ENCODE results near the gene ISG15.
"Not testable (repeated sequence)": the region's sequence is repeated elsewhere in the genome, so short reads cannot be mapped to it uniquely, and the experiment has no call there.

The ISG15 gene

DNA sequence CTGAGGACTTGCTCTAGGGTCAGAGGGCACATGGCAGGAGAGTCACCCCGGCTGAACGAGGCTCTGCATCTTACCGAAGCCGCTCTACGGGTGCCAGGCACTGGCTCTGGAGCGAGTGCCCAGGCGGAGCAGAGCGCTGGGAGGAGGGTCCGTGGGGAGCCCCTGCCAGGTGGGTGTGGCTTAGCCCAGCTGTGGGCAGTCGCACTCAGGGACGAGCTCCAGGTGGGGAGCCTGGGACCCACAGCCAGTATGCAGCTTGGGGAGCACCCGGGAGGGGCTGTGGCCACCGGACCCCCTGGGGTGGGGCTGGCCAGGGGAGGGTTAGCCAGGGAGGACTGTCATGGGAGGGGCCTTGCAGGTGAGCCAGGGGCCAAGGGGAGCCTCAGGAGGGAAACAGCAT, 10.4 kb downstream of the ISG15 start:
- TF ChIP-seq CTCF (conservative IDR thresholded peaks at IDR 0.05; ENCODE audit: control insufficient read depth, insufficient read depth, low read depth, low read length), result no peak

GRCh38 chr1:1024149-1024770, 11.0 kb downstream of the ISG15 start:
- no peak for DNase-seq (ENCODE audit: low read depth)
- H3K4me3 ChIP-seq (ENCODE audit: control insufficient read depth, low read depth, low read length), result no peak overlapping the region
- TF ChIP-seq CTCF (conservative IDR thresholded peaks at IDR 0.05; ENCODE audit: control insufficient read depth, insufficient read depth, low read depth, low read length), result no peak

More for the DNA sequence above, 10.4 kb downstream of the ISG15 start:
- no peak for DNase-seq (ENCODE audit: low read depth)
- H3K4me3 ChIP-seq (ENCODE audit: control insufficient read depth, low read depth, low read length), result no peak overlapping the region

DNA sequence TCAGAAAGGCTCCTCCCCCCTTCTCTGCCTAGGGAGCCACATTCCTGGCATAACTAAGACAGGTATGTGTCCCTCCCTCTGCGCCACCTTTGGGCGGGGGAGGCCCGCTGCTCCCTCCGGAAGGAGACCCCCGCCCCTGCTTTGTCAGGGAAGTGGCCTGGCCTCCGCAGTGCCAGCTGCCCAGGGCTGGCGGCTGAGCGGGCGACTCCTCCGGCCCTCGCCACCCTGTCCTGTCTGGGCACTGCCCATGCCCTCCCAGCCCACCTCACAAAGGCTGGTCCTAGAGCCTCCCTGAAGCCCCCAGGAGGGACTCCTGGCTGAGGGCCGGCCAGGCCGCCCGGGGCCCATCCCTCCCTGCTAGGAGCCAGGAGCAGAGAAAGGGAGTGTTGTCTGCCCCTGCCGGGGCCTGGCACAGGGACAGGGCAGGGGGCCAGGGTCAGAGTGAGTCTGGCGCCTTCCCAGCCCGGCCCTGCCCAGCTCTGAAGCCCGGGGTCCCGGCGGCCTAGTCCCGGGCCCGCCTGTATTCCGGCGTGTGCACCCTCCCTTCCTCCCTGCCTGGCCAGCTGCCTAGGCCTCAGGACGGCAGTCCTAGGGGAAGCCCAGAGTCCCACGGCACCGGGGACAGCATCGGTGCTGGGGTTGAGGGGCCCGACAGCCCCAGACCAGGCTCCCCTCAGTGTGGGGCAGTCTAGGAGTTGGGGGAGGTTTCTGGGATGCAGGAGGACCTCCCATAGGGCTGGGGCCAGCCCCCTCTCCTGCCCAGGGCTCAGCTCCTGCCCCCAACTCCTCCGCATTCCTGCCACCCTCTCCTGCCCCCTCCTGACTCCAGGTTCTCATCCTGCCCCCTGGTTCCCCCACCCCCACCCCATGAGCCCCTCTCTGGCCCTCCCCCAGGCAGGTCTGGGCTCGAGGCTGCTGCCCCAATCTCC, 11.7 kb downstream of the ISG15 start:
- TF ChIP-seq CTCF (conservative IDR thresholded peaks at IDR 0.05; ENCODE audit: control insufficient read depth, insufficient read depth, low read depth, low read length), result no peak
- DNase-seq (ENCODE audit: low read depth), result no peak
- H3K4me3 ChIP-seq (ENCODE audit: control insufficient read depth, low read depth, low read length), result no peak overlapping the region

- H3K4me3 ChIP-seq (ENCODE audit: control insufficient read depth, low read depth, low read length), result no peak overlapping the region
- no peak for DNase-seq (ENCODE audit: low read depth)
- TF ChIP-seq CTCF (conservative IDR thresholded peaks at IDR 0.05; ENCODE audit: control insufficient read depth, insufficient read depth, low read depth, low read length), result no peak
These were observed 12.4 kb downstream of the ISG15 start for GRCh38 chr1:1025730-1026129.

GRCh38 chr1:1026599-1027413, 13.5 kb downstream of the ISG15 start:
- no peak for TF ChIP-seq CTCF (conservative IDR thresholded peaks at IDR 0.05; ENCODE audit: control insufficient read depth, insufficient read depth, low read depth, low read length)
- no peak for DNase-seq (ENCODE audit: low read depth)
- no peak overlapping the region for H3K4me3 ChIP-seq (ENCODE audit: control insufficient read depth, low read depth, low read length)

- TF ChIP-seq CTCF (conservative IDR thresholded peaks at IDR 0.05; ENCODE audit: control insufficient read depth, insufficient read depth, low read depth, low read length), result no peak
- no peak for DNase-seq (ENCODE audit: low read depth)
- no peak overlapping the region for H3K4me3 ChIP-seq (ENCODE audit: control insufficient read depth, low read depth, low read length)
These were observed 14.5 kb downstream of the ISG15 start for GRCh38 chr1:1027791-1028190.

GRCh38 chr1:1030867-1031658, 17.8 kb downstream of the ISG15 start:
- not testable (repeated sequence) for DNase-seq (ENCODE audit: low read depth); H3K4me3 ChIP-seq (ENCODE audit: control insufficient read depth, low read depth, low read length)

Measured in fibroblast of mammary gland (primary cell).